H1 (cell line): ENCODE data around the gene UMODL1. TPM values are rescaled to one million over a fixed set of nuclear protein-coding genes. Genes with fewer than 3 reads are reported as not detected.

Source experiments
- GABPA ChIP-seq: IDR thresholded peaks from 2 replicates; pipeline ENCODE4 v1.6.1; 2011; ENCODE audit warnings: mild to moderate bottlenecking, low read length, moderate library complexity, borderline replicate concordance; ENCODE audit not compliant: insufficient read depth
- SRF ChIP-seq: IDR thresholded peaks from 2 replicates; pipeline ENCODE4 v1.6.1; 2011; ENCODE audit warnings: mild to moderate bottlenecking, low read depth, low read length, moderate library complexity
- TBP ChIP-seq: IDR thresholded peaks from 2 replicates; pipeline ENCODE4 v1.6.1; 2011; ENCODE audit warnings: low read depth, low read length, improper control_type of control experiment
- polyA plus RNA-seq, 7 experiments: library from polyadenylated mRNA; depleted of rRNA in 3 of 7; stranded (reverse) in 5 of 7; unstranded in 2 of 7; fragments of >200 nt in 5 of 7; fragments of 200-250 nt in 2 of 7; gene quantifications; 1 replicate in 5 of 7; 2 replicates in 1 of 7; 4 replicates in 1 of 7; pipeline versions ENCODE4 v1.2.1 to v1.2.3, GENCODE V29; 2011 to 2013; ENCODE audit warnings: missing spikeins in 2 of 7, mixed read lengths in 2 of 7
- total RNA-seq: library from RNA; stranded (reverse); fragmentation: NEBNext Ultra II Directional; extraction: Animal tissue kit (Norgen Biotek cat#: 25700); gene quantifications from 2 replicates; pipeline ENCODE4 v1.2.1, GENCODE V29; 2021

The UMODL1 gene
- total and polyA plus RNA-seq, 2 of the 8 experiments (the other 6 are each of a cell fraction or from before 2014, with no cell fraction given), result not detected

DNA sequence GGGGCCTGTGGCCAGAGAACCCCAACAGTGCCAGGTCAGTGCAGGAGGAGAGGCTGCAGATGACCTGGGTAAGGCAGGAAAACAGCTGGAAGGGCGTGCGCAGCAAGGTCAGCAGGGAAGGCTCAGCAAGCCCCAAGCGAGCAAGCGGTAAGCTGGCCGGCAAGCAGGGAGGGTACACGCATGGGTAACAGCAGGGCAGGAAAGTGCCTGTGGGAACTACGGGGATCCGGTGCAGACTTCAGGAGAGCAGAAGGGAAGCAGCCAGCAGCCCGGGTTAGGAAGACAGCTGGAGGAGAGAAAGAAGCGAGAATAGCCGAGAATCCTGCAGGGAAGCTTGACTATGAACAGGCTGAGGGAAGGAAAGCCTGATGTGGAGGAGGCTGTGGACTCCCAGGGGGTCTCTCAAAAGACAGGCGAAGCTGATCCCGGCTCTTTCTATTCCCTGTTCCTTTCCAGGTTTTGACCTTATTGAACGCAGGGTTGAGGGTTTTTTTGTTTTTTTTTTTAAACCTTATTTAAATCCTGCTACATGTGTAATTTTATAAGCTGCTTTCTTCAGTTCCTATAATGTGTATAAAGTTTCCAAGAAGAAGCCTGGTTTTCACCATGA, 20.9 kb downstream of the UMODL1 start (continued):
- TF ChIP-seq GABPA, result no peak
- TF ChIP-seq TBP, result no peak
- no peak for TF ChIP-seq SRF
